GM18870 (cell line): ENCODE measurements around the gene RUNX2.

Experiments
- ATAC-seq: cut with Tn5 transposase; IDR thresholded peaks from one replicate; pipeline ENCODE4 v1.9.1; 2021; ENCODE audit warnings: moderate library complexity; ENCODE audit not compliant: unreplicated experiment

The RUNX2 gene

DNA sequence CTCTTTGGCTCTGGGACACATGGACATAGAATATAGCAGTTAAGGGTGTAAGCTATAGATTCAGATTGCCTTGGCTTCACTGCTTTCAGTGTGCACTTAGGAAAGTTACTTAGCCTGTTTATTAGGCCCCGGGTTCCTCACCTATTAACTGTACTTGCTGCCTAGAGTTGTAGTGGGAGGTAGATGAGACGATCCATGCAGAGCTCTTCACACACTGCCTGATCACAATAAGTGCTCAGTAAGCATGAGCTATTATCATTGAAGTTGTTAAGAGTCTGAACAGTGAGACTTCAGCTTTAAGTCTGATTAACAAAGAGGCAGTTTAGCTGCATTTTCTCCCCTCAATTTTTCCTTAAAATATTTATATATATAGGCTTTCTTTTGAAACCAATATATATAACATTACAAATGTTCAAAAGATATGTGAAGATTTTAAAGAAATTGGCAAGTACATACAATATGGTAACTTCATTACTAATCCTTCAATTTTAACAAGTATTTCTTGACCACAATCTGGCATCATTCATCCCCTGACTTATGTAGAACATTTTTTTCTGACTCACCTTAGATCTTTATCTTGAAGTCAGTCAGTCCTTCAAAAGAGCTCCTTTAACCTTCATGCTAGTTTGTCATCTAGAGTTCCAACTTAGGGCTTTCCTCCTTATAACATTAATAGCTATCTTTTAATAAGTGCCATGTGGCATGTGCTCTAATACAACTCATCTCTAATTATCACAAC is 70.1 kb downstream of the RUNX2 start:
- ATAC-seq, result no peak

DNA sequence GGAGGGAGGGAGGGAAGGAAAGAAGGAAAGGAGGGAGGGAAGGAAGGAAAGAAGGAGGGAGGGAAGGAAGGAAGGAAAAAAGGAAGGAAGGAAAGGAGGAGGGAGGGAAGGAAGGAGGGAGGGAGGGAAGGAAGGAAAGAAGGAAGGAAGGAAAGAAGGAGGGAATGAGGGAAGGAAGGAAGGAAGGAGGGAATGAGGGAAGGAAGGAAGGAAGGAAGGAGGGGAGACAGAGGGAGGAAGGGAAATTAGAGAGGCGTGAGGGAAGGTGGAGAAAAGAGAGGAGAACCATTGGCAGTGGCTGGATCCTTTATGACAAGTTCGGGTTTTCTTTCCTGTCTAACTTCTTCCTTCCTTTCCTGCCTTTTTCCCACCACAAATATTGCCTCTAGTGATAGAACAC is 71.9 kb downstream of the RUNX2 start:
- ATAC-seq, result no peak

DNA sequence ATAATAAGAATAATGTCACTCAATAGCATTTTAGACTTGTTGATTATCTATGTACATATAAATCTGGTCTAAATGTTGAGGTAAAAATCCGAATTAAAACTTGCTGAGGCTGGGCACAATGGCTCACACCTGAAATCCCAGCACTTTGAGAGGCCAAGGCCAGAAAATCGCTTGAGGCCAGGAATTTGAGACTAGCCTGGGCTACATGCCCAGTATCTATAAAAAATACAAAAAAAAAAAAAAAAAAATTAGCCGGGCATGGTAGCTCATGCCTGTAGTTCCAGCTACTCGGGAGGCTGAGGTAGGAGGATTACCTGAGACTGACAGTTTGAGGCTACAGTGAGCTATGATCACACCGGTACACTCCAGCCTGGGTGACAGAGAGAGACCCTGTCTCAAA is 83.8 kb downstream of the RUNX2 start:
- no peak for ATAC-seq

DNA sequence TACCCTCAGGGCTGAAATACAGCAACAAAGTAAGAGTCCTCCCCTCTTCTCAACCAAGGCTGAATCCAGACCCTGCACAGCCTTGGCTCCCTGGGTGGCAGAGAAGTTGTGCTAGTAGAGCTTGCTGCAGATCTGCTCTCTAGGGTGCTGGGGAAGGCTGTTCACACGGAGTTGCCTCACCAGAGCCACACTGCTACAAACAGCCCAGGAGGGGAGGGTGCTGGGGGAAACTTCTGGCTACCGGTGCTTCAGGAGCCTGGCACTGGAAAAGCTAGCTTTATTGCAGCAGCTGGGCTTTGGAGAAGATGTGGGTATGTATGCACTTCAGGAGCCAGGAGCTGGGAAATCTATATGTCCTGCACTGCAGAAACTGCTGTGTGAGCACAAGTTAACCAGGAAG is 87.2 kb downstream of the RUNX2 start:
- no peak for ATAC-seq

DNA sequence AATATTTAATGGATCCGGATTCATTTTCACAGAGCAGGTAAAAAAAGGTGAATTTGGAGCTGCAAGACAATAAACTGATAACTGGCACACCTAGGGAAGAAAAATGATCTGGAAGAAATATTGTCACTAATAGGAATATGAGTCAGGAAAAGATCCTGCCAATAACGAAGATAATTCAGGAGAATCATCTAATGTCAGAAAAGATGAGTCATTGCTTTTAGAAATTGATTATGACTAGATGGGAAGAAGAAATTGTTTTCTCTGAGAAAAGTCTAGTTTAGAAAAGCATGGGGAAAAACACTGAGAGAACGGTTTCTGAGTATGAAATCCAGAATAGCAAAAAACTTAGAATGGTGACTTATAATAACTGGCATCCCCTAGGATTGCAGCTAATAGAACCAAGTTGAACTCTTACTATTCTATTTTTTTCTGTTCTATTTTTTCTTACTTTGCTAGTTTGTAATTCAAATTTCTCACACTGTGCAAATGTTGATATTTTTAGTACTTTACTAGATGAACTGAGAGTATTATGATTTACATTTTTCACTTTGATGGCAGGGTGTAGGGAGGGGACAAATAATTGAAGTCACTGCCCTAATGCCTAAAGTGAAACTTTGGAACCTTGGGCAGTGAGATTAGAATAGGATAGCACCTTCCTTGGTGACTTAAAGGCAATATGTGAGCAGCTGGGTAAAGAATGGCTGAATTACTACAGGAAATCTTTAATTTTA is 87.8 kb downstream of the RUNX2 start:
- ATAC-seq, result no peak

DNA sequence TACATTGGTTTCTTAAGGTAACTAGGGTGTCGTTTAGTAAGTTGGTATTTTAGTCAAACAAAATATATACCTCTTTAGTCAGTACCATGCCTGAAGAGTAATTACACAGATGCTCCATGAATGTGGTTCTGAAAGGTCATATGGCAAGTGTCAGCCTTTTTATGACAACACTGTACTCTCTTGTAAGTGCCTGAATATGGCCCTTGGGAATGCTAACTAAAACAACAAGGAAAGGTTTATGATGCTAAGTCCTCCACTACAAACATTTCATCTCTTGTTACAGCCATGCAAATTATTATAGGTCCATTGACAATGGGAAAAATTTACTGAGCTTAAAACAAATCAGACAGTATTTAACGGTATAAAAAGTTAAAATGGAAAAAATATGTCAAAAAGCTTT is 88.6 kb downstream of the RUNX2 start:
- ATAC-seq, result no peak

DNA sequence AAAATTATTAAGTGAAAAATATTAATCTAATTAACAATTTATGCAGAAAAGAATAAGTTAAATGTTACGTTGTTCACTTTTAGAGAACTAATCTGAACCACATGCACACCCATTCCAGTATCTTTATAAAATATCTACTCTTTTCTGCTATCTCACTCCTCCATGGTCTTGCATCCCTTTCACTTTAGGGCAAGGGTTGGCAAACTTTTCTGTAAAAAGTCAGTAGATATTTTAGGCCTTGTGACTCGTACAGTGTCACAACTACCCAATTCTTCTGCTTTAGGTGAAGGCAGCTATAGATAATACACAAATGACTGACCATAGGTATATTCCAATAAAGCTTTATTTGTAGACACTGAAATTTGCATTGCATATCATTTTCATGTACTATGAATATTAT is 89.3 kb downstream of the RUNX2 start:
- ATAC-seq, result no peak

DNA sequence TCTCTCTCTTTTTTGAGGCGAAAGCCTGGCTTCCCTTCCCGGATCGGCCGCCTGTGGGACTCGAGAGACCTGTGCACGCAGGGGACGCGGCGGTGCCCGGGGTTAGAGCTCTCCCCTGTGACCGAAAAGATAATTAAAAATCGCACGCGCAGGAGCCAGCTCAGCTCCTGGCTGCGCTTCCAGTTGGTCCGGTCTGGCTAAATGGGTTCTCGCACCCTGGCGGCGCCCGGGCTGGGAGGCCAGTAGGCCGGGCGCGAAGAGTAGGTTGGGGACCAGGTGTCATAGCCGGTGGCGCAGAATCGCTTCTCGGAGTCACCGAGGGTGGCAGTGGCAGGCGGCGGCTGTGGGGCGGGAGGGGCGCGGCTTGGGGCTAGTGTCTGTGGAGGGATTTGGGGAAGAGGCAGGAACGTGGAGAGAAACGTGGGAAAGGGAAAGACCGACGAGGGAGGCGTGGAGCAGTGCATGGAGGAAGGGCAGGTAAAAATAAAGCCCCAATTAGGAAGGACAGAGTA is 91.5 kb downstream of the RUNX2 start:
- no peak for ATAC-seq

DNA sequence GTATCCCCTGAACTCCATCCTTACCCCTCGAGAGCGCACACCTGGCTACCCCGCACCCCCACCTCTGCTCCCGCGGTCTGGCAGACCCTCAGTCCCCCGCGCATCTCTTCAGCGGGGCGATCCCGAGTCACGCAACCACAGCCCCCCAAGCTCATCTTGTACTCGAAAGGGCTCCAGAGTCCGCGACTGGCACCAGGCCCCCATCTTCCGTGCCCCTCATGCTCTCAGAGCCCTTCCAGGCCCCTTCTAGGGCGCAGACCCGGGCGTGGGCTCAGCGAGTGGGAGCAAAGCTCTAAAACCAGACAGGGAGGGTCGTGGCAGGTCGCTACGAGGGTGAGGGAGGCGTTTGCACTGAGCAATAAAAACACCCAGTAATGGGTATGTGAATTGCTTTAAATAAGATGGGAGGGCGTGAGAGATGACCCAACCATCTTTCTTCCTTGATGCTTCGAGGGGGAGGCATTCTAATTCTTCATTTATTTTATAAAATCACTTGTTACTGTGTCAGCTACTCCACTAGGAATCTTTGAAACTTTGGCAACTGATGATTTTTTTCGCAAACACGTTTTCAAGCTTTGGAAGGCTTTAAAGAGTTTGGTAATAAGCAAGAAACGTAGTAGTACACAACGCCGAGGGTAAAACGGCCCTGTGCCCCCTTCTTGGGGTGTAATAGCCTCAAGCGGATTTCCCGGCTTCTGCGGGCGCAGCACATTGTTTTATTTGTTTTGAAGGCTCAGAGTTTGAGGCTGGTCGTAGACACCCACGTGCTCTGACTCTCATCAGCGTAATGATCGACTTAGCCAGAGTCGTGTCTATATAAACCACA is 92.2 kb downstream of the RUNX2 start:
- no peak for ATAC-seq

DNA sequence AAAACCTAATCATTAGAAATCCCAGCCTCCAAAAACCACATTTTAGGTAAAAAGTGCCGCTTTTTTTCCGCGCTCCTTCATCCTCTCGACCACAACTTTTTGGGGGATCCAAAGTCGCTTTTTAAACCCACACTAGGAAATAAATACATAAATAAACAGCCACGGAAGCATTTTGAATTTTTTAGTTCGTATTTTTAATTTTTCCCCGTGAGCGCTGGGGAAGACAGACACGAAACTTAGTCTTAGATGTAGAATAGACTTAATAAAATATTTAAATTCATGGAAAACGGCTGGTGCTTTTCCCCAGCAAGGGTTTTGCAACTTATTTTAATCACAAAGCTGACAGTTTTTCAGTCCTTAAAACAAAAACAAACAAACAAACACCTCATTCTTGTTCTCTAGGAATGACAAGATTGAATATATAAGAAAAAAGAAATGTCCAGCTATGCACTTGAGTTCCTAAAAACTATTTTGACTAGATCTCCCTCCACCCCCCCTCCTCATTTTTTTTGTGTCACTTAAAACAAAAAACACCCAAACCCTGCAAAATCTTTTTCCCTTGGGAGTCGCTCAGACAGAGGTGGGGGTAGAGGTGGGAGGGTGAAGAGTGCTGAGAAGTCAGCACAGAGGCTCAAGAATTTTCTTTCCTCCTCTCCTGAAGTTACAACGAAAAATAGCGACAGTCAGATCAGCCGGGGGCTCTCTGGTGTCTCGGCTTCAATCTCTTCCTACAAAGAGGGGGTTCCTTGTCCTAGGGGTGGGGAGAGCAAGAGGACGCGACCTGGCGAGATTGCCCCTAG is 93.0 kb downstream of the RUNX2 start:
- no peak for ATAC-seq

DNA sequence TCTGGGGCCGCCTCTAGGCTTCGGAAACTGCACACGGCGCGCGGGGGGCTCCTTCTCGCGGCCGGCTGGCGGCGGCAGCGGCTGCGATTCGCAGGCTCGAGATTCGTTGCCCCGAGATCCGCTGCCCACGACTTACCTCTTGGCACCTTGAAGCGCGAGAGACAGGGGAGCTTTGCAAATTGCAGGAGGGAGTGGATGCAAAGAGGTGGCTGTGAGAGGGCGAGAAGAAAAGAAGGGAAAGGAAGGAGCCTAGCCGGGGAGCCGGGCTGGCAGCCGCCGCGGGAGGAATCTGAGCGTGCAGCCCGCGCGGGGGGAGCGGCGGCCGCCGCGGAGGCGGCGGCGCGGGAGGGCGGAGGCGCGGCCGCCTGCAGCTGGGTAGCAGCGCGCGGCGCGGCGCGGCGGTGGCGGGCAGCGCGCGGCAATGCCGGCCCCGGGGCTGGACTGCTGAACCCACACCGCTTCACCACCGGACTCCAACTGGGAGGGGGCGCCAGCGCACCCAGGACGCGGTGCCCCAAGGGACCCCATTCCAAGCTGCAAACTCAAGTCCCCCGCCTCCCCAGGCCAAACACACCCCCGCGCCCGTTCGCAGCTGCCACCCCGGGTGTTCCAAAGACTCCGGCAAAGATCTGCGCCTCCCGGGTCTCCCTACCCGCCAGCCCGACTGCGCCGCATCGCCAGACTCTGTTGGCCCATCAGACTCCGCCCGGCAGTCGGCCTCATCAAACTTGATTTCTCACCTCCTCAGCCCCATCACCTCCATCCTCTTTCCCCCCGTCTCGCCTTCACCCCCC is 93.8 kb downstream of the RUNX2 start:
- no peak for ATAC-seq

DNA sequence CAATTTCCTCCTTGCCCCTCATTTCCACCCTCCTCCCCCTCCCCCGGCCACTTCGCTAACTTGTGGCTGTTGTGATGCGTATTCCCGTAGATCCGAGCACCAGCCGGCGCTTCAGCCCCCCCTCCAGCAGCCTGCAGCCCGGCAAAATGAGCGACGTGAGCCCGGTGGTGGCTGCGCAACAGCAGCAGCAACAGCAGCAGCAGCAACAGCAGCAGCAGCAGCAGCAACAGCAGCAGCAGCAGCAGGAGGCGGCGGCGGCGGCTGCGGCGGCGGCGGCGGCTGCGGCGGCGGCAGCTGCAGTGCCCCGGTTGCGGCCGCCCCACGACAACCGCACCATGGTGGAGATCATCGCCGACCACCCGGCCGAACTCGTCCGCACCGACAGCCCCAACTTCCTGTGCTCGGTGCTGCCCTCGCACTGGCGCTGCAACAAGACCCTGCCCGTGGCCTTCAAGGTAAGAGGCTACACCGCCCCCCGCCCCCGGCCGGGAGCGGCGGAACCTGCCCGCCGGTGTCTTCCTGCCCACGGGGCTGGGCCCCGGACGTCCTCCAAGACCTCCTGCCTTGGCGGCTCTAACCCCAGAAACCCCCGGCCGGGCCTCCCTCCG is 94.5 kb downstream of the RUNX2 start:
- ATAC-seq, result no peak

DNA sequence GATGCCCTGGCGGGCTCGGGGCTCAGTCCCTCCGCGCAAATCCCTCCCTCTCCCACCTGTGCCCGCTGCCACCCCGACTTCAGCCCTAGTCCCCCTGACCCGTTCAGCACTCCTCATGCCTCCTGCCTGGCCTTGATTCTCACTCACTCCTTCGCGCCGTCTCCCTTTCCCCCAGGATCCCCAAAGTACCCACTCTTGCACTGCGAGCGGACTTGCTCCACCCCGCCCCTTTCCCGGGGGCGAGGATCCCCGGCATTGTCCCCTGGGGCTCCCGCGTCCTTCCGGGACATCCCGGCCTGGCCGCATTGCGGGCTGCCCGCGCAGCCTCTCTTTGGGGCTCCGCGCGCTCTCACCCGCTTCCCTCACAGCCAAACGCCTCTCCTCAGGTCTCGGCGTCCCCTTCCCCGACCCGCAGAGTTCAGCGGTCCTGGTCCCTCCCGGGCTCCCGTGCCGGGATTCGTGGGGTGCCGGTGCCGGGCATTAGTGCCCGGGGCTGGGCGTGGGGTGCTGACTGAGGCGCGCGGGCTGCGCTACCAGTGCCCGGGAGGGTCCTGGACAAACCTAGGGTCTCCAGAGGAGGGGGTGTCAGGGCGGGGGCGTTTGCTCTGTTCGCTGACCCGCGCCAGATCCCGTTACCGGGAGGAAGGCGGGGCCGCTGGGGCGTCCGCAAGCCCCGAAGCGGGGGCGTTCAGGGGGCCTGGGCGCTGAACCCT is 95.1 kb downstream of the RUNX2 start:
- ATAC-seq, result no peak

DNA sequence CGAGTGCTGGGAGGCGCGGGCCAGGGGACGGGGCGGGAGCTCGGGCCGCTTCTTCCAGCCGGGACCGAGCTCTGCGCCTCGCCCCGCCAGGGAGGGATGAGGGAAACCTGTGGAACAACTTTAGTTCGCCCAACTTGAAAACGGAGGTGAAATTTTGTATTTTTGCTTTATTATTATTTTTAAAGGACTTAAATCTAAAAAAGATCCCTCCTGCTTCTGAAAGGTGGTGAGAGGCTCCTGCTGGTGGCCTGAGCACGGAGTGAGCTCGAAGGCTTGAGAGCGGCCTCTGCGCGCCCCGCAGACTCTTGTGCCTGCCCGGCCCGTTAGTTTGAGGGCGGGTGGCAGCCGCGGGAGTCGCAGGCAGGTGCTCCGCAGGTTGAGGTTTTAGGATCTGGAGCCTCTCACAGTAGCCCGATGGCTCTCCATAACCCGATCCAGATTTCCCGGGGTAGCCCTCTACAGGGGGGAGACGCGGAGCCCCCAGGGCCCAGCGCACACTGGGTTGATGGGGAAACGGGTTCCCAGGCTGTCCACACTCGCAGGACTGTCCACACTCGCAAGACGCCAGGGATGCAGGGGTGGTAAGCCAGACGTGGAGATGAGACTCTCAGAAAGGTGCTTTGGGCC is 95.8 kb downstream of the RUNX2 start:
- no peak for ATAC-seq

DNA sequence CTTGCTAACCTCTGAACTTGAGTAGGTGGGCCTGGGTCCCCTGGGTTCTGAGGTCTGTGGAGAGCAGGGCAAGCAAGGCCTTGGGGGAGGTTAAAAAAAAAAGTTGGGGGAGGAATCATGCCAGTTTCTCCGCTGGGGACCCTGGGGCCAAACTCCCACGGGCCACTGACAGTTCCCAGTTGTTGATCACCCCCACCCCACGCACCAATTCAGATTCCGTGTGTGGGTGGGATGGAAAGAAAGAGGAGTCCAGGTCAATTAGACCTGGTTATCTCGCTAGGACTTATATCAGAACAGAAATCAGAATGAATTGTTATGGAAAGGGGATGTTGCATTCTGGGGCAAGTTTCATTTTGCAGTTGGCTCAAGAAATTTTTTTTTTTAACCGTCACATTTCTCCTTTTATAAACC is 96.3 kb downstream of the RUNX2 start:
- no peak for ATAC-seq

DNA sequence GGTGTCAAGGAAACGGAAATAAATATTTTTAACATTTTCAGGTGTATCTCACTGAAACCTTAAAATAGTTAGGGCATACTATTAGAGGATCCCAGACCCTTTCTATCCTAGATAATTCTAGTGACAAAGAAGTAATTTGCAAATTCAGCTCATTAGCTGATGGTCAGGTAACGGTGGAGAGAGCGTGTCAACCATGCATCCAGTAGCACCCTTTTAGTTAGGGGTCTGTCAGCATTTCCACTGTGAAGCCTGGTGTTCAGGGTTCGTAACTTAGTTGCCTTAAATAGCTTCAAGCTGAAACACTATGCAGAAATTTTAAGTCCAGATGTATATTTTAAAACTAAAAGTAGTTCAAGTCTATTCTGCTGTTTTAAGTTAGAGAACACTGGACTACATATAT is 98.1 kb downstream of the RUNX2 start:
- no peak for ATAC-seq

DNA sequence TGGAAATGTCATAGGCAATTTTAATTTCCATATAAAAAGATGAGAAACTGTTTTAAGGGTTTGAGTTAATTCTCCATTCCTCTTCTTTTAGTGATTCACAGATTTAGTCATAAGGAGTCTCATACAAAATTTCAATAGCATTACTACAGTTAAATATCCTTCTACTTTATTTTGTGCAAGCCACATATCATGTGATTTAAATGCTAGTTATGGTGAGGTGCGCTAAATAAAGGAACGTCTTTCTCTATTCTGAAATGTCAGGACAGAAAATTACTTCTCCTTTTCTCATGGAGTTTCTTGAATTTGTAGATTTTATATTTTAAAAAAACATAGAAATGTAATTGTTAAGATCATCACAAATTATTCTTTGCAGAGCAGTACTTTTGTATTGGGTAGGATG is 99.6 kb downstream of the RUNX2 start:
- no peak for ATAC-seq

DNA sequence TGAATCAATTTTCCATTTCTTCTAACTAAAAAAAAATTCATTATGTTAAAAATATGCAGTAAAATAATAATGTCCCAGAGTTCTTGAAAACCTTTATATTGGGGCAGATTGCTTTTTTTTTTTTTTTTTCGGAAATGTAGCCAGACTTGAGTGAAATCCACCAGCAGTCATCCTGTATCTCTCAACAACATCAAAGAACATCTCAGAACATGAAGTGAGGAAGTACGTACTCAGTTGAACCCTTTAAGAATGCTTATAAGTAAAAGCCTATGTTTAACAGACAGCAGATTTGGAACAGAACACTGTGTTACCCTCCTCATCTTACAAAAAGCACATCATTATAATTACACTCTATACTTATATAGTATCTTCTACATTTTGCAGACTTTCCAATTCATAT is 100.6 kb downstream of the RUNX2 start:
- ATAC-seq, result no peak
